K562 (cell line): Measurements from ENCODE around the gene RUSC1. TPM values are rescaled to one million over a fixed set of nuclear protein-coding genes. Genes with fewer than 3 reads are reported as not detected.

Source experiments
- CEBPG ChIP-seq, 3 experiments: fragments of 200-800 bp in 1 of 3; sonication (Bioruptor generic) in 1 of 3; sonication (generic) in 1 of 3; formaldehyde crosslinking in 1 of 3; IDR thresholded peaks in 2 of 3; conservative IDR thresholded peaks in 1 of 3; 2 replicates each; pipeline versions ENCODE4 v1.6.1 to v1.8.0; 2016 to 2022; ENCODE audit warnings: missing compliant biosample characterization in 2 of 3, missing genetic modification characterization in 2 of 3, mild to moderate bottlenecking in 1 of 3, missing genetic modification reagents in 1 of 3
- FOSL1 ChIP-seq: fragments of 200-800 bp; sonication (Bioruptor generic); conservative IDR thresholded peaks from 2 replicates; pipeline ENCODE4 v1.6.1; 2016; ENCODE audit warnings: missing genetic modification characterization, missing compliant biosample characterization
- FOXK1 ChIP-seq: sonication (generic); formaldehyde crosslinking; IDR thresholded peaks from 2 replicates; pipeline ENCODE4 v1.8.0; 2022; ENCODE audit warnings: missing genetic modification reagents, mild to moderate bottlenecking, borderline replicate concordance
- FUS ChIP-seq: fragments of 200-400 bp; formaldehyde crosslinking; optimal IDR thresholded peaks from 2 replicates; pipeline ENCODE3; 2017; ENCODE audit warnings: low read depth, low read length
- HBP1 ChIP-seq: fragments of 450-650 bp; formaldehyde crosslinking; IDR thresholded peaks from 2 replicates; pipeline ENCODE4 v1.4.0; 2022; ENCODE audit warnings: missing genetic modification characterization
- NELFE ChIP-seq: IDR thresholded peaks from 2 replicates; pipeline ENCODE4 v1.6.1; 2011; ENCODE audit warnings: mild to moderate bottlenecking; ENCODE audit not compliant: insufficient read depth, insufficient read length
- POLR3A ChIP-seq: IDR thresholded peaks from 2 replicates; pipeline ENCODE4 v1.6.1; 2011; ENCODE audit warnings: borderline replicate concordance, mild to moderate bottlenecking, moderate library complexity; ENCODE audit not compliant: insufficient read length, insufficient read depth; ENCODE audit errors: extremely low read depth
- PRDM10 ChIP-seq: fragments of 450-650 bp; IDR thresholded peaks from 2 replicates; pipeline ENCODE4 v1.6.1; 2018; ENCODE audit not compliant: partially characterized antibody
- PYGO2 ChIP-seq: fragments of 450-650 bp; IDR thresholded peaks from 2 replicates; pipeline ENCODE4 v1.6.1; 2016; ENCODE audit warnings: mild to moderate bottlenecking, missing genetic modification characterization, moderate library complexity, missing compliant biosample characterization
- RBM25 ChIP-seq: fragments of 200-400 bp; formaldehyde crosslinking; IDR thresholded peaks from 2 replicates; pipeline ENCODE4 v1.6.1; 2018; ENCODE audit warnings: low read length, low read depth, moderate library complexity; ENCODE audit not compliant: severe bottlenecking
- SFPQ ChIP-seq: fragments of 200-400 bp; formaldehyde crosslinking; IDR thresholded peaks from 2 replicates; pipeline ENCODE4 v1.6.1; 2017; ENCODE audit warnings: mild to moderate bottlenecking, low read depth, low read length, moderate library complexity
- STAT6 ChIP-seq: sonication (generic); formaldehyde crosslinking; IDR thresholded peaks from 2 replicates; pipeline ENCODE4 v1.8.1; 2023; ENCODE audit warnings: mild to moderate bottlenecking, missing genetic modification reagents
- TCF3 ChIP-seq: sonication (generic); formaldehyde crosslinking; IDR thresholded peaks from 2 replicates; pipeline ENCODE4 v1.4.0; 2020; ENCODE audit warnings: mild to moderate bottlenecking, missing genetic modification reagents
- U2AF1 ChIP-seq: fragments of 200-400 bp; formaldehyde crosslinking; optimal IDR thresholded peaks from 2 replicates; pipeline ENCODE3; 2017; ENCODE audit warnings: mild to moderate bottlenecking, low read depth, low read length, moderate library complexity
- ZNF668 ChIP-seq: fragments of 250-450 bp; sonication (Bioruptor Pico); IDR thresholded peaks from 2 replicates; pipeline ENCODE4 v1.8.0; 2022; ENCODE audit warnings: mild to moderate bottlenecking, inconsistent platforms
- polyA plus RNA-seq, 8 experiments: library from polyadenylated mRNA; depleted of rRNA in 4 of 8; stranded (reverse) in 5 of 8; unstranded in 3 of 8; fragments of >200 nt; fragmentation: Nextera tagmentation in 2 of 8; fragmentation: Illumina TruSeq in 1 of 8; extraction: Ambion mirVana in 2 of 8; extraction: Trizol in 1 of 8; gene quantifications; 2 replicates each; pipeline versions ENCODE4 v1.2.1 to v1.2.3, GENCODE V29; 2011 to 2014; ENCODE audit warnings: inconsistent platforms in 1 of 8, missing spikeins in 1 of 8
- total RNA-seq, 7 experiments: library from RNA; depleted of rRNA in 6 of 7; stranded (reverse); fragments of >200 nt in 6 of 7; fragmentation: Illumina TruSeq in 2 of 7; extraction: Trizol in 2 of 7; gene quantifications; 2 replicates each; pipeline versions ENCODE4 v1.2.1 to v1.2.3, GENCODE V29; 2011 to 2021; ENCODE audit warnings: low replicate concordance in 1 of 7

RUSC1 gene
- total and polyA plus RNA-seq, 9 of the 15 experiments (the other 6 are each of a cell fraction or from before 2014, with no cell fraction given): 5.7 to 68.3 (median 33.6) TPM

GRCh38 chr1:155308493-155309422 is 11.9 kb upstream of the RUSC1 start, which contains the start of gene FDPS (continued):
- TF ChIP-seq SFPQ: no peak
- no peak for TF ChIP-seq POLR3A
- TF ChIP-seq ZNF668 (CRISPR knock-in tag): no peak
- TF ChIP-seq RBM25: peak; percentile 87
- no peak for TF ChIP-seq FUS
- peak; percentile 59 for TF ChIP-seq FOSL1 (tag)
- no peak for TF ChIP-seq STAT6 (CRISPR knock-in tag)
- TF ChIP-seq U2AF1: no peak
- peak; percentile 59 for TF ChIP-seq CEBPG (CRISPR knock-in tag; IDR thresholded peaks at IDR 0.05)
- no peak for TF ChIP-seq CEBPG (tag; conservative IDR thresholded peaks at IDR 0.05 in 1 of 2, IDR thresholded peaks at IDR 0.05 in 1 of 2)
- 0 out of 2 replicates have a peak, but pooled peaks have one; percentile 9 for TF ChIP-seq HBP1
- no peak for TF ChIP-seq NELFE
- no peak; the same call in 1 of the 2 replicates for TF ChIP-seq TCF3
- TF ChIP-seq FOXK1 (CRISPR knock-in tag): no peak
- no peak for TF ChIP-seq PRDM10
- no peak for TF ChIP-seq PYGO2 (tag)
